ENCODE data around the gene CEP85L.
A peak's percentile ranks its signal among the peaks of the same experiment; 100 is the strongest.

The CEP85L gene

GRCh38 chr6:118586746-118587485, 64.5 kb downstream of the CEP85L start:
- no peaks in the 10 kb centered on the region for H3K27me3 ChIP-seq (ENCODE audit: control insufficient read depth, insufficient read depth, low read length)
- no peak overlapping the region for H3K9ac ChIP-seq (ENCODE audit: low read depth, low read length)
- no peaks in the 10 kb centered on the region for H3K36me3 ChIP-seq (ENCODE audit: control insufficient read depth, insufficient read depth, low read length)
- peaks cover 2% of the 10 kb centered on the region for H3K4me1 ChIP-seq (ENCODE audit: control insufficient read depth, insufficient read depth, low read length)
- H3K4me3 ChIP-seq (ENCODE audit: low read depth, low read length), result no peak overlapping the region
- no peaks in the 10 kb centered on the region for H3K9me3 ChIP-seq (ENCODE audit: control insufficient read depth, insufficient read depth, low read length)

GRCh38 chr6:118584911-118585310, 66.5 kb downstream of the CEP85L start:
- Histone ChIP-seq H3K4me3 (ENCODE audit: low read depth, low read length) (no peak overlapping the region), H3K9ac (ENCODE audit: low read depth, low read length) (no peak overlapping the region), H3K9me3 (ENCODE audit: control insufficient read depth, insufficient read depth, low read length) (peaks cover under 1% of the 10 kb centered on the region), H3K36me3 (ENCODE audit: control insufficient read depth, insufficient read depth, low read length) (no peaks in the 10 kb centered on the region), H3K4me1 (ENCODE audit: control insufficient read depth, insufficient read depth, low read length) (no peaks in the 10 kb centered on the region), H3K27me3 (ENCODE audit: control insufficient read depth, insufficient read depth, low read length) (no peaks in the 10 kb centered on the region)

DNA sequence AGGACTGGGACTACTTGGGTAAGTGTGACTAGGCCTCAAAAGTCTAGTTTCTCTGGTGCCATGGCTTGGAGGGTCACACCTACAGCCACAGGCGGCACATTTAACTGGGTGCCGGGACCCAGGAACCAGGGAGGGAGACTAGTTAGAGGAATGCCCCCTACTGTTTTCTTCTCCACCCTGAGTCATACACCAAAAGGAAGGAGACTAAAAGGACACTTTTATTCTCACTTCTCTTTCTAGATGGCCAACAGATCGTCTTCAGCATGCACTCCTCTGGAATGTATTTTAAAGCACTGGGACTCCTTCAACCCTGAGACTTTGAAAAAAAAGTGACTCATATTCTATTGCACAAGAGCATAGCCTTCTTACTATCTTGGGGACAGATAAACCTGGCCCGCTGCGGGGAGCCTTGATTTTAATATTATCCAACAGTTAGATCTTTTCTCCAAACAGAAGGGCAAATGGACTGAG, 69.9 kb downstream of the CEP85L start:
- Histone ChIP-seq H3K27me3 (ENCODE audit: control insufficient read depth, insufficient read depth, low read length) (no peaks in the 10 kb centered on the region), H3K4me3 (ENCODE audit: low read depth, low read length) (no peak overlapping the region), H3K4me1 (ENCODE audit: control insufficient read depth, insufficient read depth, low read length) (no peaks in the 10 kb centered on the region), H3K9me3 (ENCODE audit: control insufficient read depth, insufficient read depth, low read length) (peaks cover 12% of the 10 kb centered on the region), H3K9ac (ENCODE audit: low read depth, low read length) (no peak overlapping the region), H3K36me3 (ENCODE audit: control insufficient read depth, insufficient read depth, low read length) (no peaks in the 10 kb centered on the region)

GRCh38 chr6:118580585-118581419, 70.6 kb downstream of the CEP85L start:
- no peak overlapping the region for H3K9ac ChIP-seq (ENCODE audit: low read depth, low read length)
- no peak overlapping the region for H3K4me3 ChIP-seq (ENCODE audit: low read depth, low read length)
- H3K36me3 ChIP-seq (ENCODE audit: control insufficient read depth, insufficient read depth, low read length), result no peaks in the 10 kb centered on the region
- H3K27me3 ChIP-seq (ENCODE audit: control insufficient read depth, insufficient read depth, low read length), result no peaks in the 10 kb centered on the region
- peaks cover 17% of the 10 kb centered on the region for H3K9me3 ChIP-seq (ENCODE audit: control insufficient read depth, insufficient read depth, low read length)
- no peaks in the 10 kb centered on the region for H3K4me1 ChIP-seq (ENCODE audit: control insufficient read depth, insufficient read depth, low read length)

GRCh38 chr6:118579786-118580185, 71.6 kb downstream of the CEP85L start:
- H3K4me3 ChIP-seq (ENCODE audit: low read depth, low read length), result no peak overlapping the region
- H3K36me3 ChIP-seq (ENCODE audit: control insufficient read depth, insufficient read depth, low read length), result no peaks in the 10 kb centered on the region
- H3K9ac ChIP-seq (ENCODE audit: low read depth, low read length), result no peak overlapping the region
- no peaks in the 10 kb centered on the region for H3K27me3 ChIP-seq (ENCODE audit: control insufficient read depth, insufficient read depth, low read length)
- H3K9me3 ChIP-seq (ENCODE audit: control insufficient read depth, insufficient read depth, low read length), result peaks cover 19% of the 10 kb centered on the region
- no peaks in the 10 kb centered on the region for H3K4me1 ChIP-seq (ENCODE audit: control insufficient read depth, insufficient read depth, low read length)

DNA sequence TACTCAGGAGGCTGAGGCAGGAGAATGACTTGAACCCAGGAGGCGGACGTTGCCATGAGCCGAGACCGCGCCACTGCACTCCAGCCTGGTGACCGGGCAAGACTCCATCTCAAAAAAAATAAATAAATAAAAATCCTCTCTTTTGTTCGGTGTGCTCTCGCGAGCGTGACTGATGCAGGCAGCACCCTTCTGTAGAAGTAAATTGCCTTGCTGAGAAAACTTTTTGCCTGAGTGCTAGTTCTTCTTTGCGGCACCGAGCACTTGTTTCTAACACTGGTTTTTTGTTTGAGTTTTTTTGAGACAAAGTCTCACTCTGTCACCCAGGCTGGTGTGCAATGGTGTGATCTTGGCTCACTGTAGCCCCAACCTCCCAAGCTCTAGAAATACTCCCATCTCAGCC, 72.8 kb downstream of the CEP85L start:
- H3K9me3 ChIP-seq (ENCODE audit: control insufficient read depth, insufficient read depth, low read length), result peaks cover 29% of the 10 kb centered on the region
- H3K4me3 ChIP-seq (ENCODE audit: low read depth, low read length), result no peak overlapping the region
- no peaks in the 10 kb centered on the region for H3K36me3 ChIP-seq (ENCODE audit: control insufficient read depth, insufficient read depth, low read length)
- no peak overlapping the region for H3K9ac ChIP-seq (ENCODE audit: low read depth, low read length)
- no peaks in the 10 kb centered on the region for H3K4me1 ChIP-seq (ENCODE audit: control insufficient read depth, insufficient read depth, low read length)
- H3K27me3 ChIP-seq (ENCODE audit: control insufficient read depth, insufficient read depth, low read length), result no peaks in the 10 kb centered on the region

DNA sequence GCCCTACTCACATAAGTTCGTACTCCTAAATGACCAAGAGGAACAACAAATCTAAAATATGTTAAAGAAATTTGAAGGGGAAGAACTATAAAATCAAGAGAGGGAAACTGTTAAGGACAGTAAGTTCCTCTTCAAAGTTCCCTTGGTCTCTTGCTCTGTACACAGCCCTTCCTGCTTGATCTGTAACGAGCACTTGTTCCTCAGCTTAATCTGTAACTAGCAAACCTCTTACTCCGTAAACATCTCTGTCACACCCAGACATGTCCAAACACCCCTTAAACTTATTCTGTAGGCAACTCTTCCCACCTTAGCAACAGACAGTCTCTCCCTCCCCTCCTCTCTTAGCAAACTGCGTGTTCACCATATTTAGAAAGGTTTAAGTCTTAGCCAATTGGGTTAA, 73.4 kb downstream of the CEP85L start:
- H3K4me1 ChIP-seq (ENCODE audit: control insufficient read depth, insufficient read depth, low read length), result no peaks in the 10 kb centered on the region
- peaks cover 30% of the 10 kb centered on the region for H3K9me3 ChIP-seq (ENCODE audit: control insufficient read depth, insufficient read depth, low read length)
- H3K9ac ChIP-seq (ENCODE audit: low read depth, low read length), result no peak overlapping the region
- H3K36me3 ChIP-seq (ENCODE audit: control insufficient read depth, insufficient read depth, low read length), result no peaks in the 10 kb centered on the region
- H3K4me3 ChIP-seq (ENCODE audit: low read depth, low read length), result no peak overlapping the region
- no peaks in the 10 kb centered on the region for H3K27me3 ChIP-seq (ENCODE audit: control insufficient read depth, insufficient read depth, low read length)

DNA sequence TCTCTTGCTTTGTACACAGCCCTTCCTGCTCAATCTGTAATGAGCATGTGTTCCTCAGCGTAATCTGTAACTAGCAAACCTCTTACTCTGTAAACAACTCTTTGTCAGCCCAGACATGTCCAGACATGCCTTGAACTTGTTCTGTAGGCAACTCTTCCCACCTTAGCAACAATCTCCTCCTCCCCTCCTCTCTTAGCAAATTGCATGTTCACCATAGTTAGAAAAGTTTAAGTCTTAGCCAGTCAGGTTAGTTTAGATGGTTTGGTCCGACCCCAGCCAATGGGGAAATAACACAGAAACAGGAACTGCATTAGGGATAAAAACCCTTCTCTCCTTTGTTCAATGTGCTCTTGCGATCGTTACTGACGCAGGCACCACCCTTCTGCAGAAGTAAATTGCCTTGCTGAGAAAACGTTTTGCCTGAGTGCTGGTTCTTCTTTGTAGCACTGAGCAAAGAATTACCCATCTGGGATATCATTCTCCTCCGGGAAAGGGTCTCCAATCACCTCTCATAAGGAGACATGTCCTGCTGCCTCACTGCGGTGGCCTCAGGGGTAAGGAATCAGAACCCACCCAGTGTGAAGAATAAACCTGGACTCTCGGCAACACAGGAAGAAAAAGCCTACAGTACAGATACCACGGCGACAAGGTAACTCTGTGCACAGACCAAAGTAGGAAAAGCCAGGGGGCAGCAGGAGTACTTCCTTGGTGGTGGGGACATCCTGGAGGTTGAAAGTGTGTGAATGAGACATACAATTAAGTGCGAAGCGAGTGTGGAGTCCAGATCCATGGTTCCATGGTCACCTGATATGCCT, 77.1 kb downstream of the CEP85L start:
- H3K4me3 ChIP-seq (ENCODE audit: low read depth, low read length), result peak overlapping the region; percentile 18
- no peaks in the 10 kb centered on the region for H3K27me3 ChIP-seq (ENCODE audit: control insufficient read depth, insufficient read depth, low read length)
- H3K4me1 ChIP-seq (ENCODE audit: control insufficient read depth, insufficient read depth, low read length), result no peaks in the 10 kb centered on the region
- H3K9me3 ChIP-seq (ENCODE audit: control insufficient read depth, insufficient read depth, low read length), result peaks cover 25% of the 10 kb centered on the region
- no peaks in the 10 kb centered on the region for H3K36me3 ChIP-seq (ENCODE audit: control insufficient read depth, insufficient read depth, low read length)
- H3K9ac ChIP-seq (ENCODE audit: low read depth, low read length), result no peak overlapping the region

- no peak overlapping the region for H3K9ac ChIP-seq (ENCODE audit: low read depth, low read length)
- H3K4me3 ChIP-seq (ENCODE audit: low read depth, low read length), result no peak overlapping the region
- no peaks in the 10 kb centered on the region for H3K27me3 ChIP-seq (ENCODE audit: control insufficient read depth, insufficient read depth, low read length)
- H3K36me3 ChIP-seq (ENCODE audit: control insufficient read depth, insufficient read depth, low read length), result no peaks in the 10 kb centered on the region
- H3K9me3 ChIP-seq (ENCODE audit: control insufficient read depth, insufficient read depth, low read length), result peaks cover 15% of the 10 kb centered on the region
- peaks cover under 1% of the 10 kb centered on the region for H3K4me1 ChIP-seq (ENCODE audit: control insufficient read depth, insufficient read depth, low read length)
These were observed 80.3 kb downstream of the CEP85L start for GRCh38 chr6:118571121-118571520.

- Histone ChIP-seq H3K4me3 (ENCODE audit: low read depth, low read length) (no peak overlapping the region), H3K4me1 (ENCODE audit: control insufficient read depth, insufficient read depth, low read length) (peaks cover 7% of the 10 kb centered on the region), H3K9me3 (ENCODE audit: control insufficient read depth, insufficient read depth, low read length) (peaks cover 8% of the 10 kb centered on the region), H3K9ac (ENCODE audit: low read depth, low read length) (no peak overlapping the region), H3K27me3 (ENCODE audit: control insufficient read depth, insufficient read depth, low read length) (no peaks in the 10 kb centered on the region), H3K36me3 (ENCODE audit: control insufficient read depth, insufficient read depth, low read length) (no peaks in the 10 kb centered on the region)
These were observed 81.9 kb downstream of the CEP85L start for GRCh38 chr6:118569498-118569897.

DNA sequence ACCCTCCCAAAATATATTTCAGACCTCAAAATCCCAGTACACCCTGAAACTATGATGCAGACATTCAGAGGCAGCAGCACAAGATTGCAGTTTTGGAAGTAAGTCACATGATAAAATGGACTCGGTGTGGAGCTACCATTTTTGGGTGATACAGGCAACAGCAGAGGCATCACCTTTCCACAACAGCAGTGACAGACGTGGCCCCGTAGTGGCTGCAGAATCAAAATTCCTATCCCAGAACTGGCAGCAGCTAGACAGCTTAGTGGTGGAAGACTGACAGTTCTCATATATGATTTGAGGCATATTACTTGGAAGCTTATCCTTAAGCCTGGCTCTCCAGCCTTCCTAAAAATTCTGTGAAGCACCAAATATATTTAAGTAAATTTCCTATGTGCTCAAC, 83.4 kb downstream of the CEP85L start:
- Histone ChIP-seq H3K27me3 (ENCODE audit: control insufficient read depth, insufficient read depth, low read length) (no peaks in the 10 kb centered on the region), H3K9ac (ENCODE audit: low read depth, low read length) (no peak overlapping the region), H3K4me1 (ENCODE audit: control insufficient read depth, insufficient read depth, low read length) (peaks cover 7% of the 10 kb centered on the region), H3K4me3 (ENCODE audit: low read depth, low read length) (no peak overlapping the region), H3K9me3 (ENCODE audit: control insufficient read depth, insufficient read depth, low read length) (no peaks in the 10 kb centered on the region), H3K36me3 (ENCODE audit: control insufficient read depth, insufficient read depth, low read length) (no peaks in the 10 kb centered on the region)

Measured in iPS-15b (cell line).